HAP-1 (cell line): ENCODE data around the gene PPP1R37.
A peak's percentile ranks its signal among the peaks of the same experiment; 100 is the strongest.

ENCODE experiments used
- DNase-seq, 2 experiments: peaks; one replicate each; pipeline ENCODE4 v3.0.0-alpha.2; 2016 to 2020; ENCODE audit warnings: low spot score in 2 of 2
- H3K27me3 ChIP-seq: fragments of 250-450 bp; sonication (Bioruptor Pico); 2 replicates; pipeline ENCODE4 v1.5.1; 2020; ENCODE audit warnings: low read depth, mild to moderate bottlenecking, moderate library complexity
- H3K36me3 ChIP-seq: fragments of 250-450 bp; sonication (Bioruptor Pico); replicated peaks from 2 replicates; pipeline ENCODE4 v1.5.1; 2020; ENCODE audit warnings: mild to moderate bottlenecking
- H3K4me1 ChIP-seq: fragments of 250-450 bp; sonication (Bioruptor Pico); 2 replicates; pipeline ENCODE4 v1.5.1; 2020; ENCODE audit warnings: mild to moderate bottlenecking
- H3K4me3 ChIP-seq: fragments of 250-450 bp; sonication (Bioruptor Pico); 2 replicates; pipeline ENCODE4 v1.5.1; 2020; ENCODE audit warnings: mild to moderate bottlenecking, moderate library complexity
- H3K9me3 ChIP-seq: fragments of 250-450 bp; sonication (Bioruptor Pico); 2 replicates; pipeline ENCODE4 v1.5.1; 2020; ENCODE audit warnings: mild to moderate bottlenecking, moderate library complexity
- in situ Hi-C: fragments of 300-500 bp; cut with MboI; formaldehyde crosslinking; loops from 3 replicates; pipeline ENCODE4 v1.14.3; 2020; ENCODE audit warnings: low sequenced_read_pairs, inconsistent platforms, mixed read lengths

PPP1R37 gene

GRCh38 chr19:45063851-45064801 is 28.9 kb upstream of the PPP1R37 start:
- H3K4me3 ChIP-seq: no peak overlapping the region
- H3K27me3 ChIP-seq: no peaks in the 10 kb centered on the region
- H3K9me3 ChIP-seq: no peaks in the 10 kb centered on the region
- in situ Hi-C loops: no loop called here
- no peaks in the 10 kb centered on the region for H3K4me1 ChIP-seq
- H3K36me3 ChIP-seq: peaks cover 64% of the 10 kb centered on the region
- no peak for DNase-seq

DNA sequence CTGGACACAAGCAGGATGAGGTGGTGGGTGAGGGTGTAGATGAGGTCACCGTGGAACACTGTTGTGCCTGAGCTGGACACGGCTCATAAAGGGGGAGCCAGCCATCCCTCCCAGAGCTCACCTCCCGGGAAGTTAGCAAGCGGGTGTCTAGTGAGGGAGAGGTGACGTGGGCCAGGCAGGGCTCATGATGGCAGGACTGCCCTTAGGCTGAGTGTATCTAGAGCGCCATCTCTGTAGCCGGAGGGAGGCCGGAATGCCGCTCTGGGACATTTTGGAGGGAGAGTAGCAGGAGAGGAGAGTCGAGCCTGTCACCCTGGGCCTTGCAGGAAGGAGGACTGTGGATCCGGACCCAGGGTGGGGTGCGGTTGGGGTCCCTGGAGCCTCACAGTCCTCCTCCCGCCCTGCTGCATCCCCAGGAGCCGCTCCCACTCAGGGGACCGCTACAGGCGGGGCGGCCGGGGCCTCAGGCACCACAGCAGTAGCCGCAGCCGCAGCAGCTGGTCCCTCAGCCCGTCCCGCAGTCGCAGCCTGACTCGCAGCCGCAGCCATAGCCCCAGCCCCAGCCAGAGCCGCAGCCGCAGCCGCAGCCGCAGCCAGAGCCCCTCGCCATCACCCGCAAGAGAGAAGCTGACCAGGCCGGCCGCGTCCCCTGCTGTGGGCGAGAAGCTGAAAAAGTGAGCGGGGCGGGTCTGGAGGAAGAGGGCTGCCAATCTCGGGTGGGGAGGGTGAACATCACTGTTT is 25.9 kb upstream of the PPP1R37 start:
- DNase-seq: no peak
- Histone ChIP-seq H3K4me1 (no peaks in the 10 kb centered on the region), H3K4me3 (no peak overlapping the region), H3K27me3 (no peaks in the 10 kb centered on the region), H3K9me3 (no peaks in the 10 kb centered on the region), H3K36me3 (peaks cover 63% of the 10 kb centered on the region)
- in situ Hi-C loops: no loop called here

GRCh38 chr19:45068041-45068440 is 24.9 kb upstream of the PPP1R37 start:
- no peaks in the 10 kb centered on the region for H3K9me3 ChIP-seq
- DNase-seq: no peak
- H3K4me1 ChIP-seq: no peaks in the 10 kb centered on the region
- in situ Hi-C loops: no loop called here
- H3K36me3 ChIP-seq: peaks cover 64% of the 10 kb centered on the region
- no peaks in the 10 kb centered on the region for H3K27me3 ChIP-seq
- no peak overlapping the region for H3K4me3 ChIP-seq

GRCh38 chr19:45069056-45069455 is 23.9 kb upstream of the PPP1R37 start:
- Histone ChIP-seq H3K4me3 (no peak overlapping the region), H3K27me3 (no peaks in the 10 kb centered on the region), H3K9me3 (no peaks in the 10 kb centered on the region), H3K4me1 (no peaks in the 10 kb centered on the region), H3K36me3 (peaks cover 57% of the 10 kb centered on the region)
- in situ Hi-C loops: no loop called here
- DNase-seq: peak in 1 of 2 experiments; percentile 43

DNA sequence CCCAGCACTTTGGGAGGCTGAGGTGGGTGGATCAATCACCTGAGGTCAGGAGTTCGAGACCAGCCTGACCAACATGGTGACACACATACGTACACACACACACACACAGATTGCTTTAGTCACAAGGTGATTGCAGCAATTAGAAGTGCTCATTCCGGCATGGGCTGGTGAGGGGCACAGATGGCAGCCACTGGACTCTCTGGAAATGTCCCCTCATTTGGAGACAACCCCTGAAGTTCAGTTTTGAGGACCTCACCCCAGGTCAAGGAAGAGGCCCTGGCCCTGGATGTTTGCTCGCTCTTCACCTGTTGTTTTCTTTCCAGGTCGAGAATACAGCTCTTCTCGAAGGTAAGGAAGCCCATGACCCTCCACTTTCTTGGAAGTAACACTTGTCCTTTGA is 22.8 kb upstream of the PPP1R37 start:
- H3K4me3 ChIP-seq: no peak overlapping the region
- no peaks in the 10 kb centered on the region for H3K9me3 ChIP-seq
- in situ Hi-C loops: no loop called here
- peaks cover 57% of the 10 kb centered on the region for H3K36me3 ChIP-seq
- no peak for DNase-seq
- H3K27me3 ChIP-seq: no peaks in the 10 kb centered on the region
- peaks cover 6% of the 10 kb centered on the region; the same call in 1 of the 2 replicates for H3K4me1 ChIP-seq

DNA sequence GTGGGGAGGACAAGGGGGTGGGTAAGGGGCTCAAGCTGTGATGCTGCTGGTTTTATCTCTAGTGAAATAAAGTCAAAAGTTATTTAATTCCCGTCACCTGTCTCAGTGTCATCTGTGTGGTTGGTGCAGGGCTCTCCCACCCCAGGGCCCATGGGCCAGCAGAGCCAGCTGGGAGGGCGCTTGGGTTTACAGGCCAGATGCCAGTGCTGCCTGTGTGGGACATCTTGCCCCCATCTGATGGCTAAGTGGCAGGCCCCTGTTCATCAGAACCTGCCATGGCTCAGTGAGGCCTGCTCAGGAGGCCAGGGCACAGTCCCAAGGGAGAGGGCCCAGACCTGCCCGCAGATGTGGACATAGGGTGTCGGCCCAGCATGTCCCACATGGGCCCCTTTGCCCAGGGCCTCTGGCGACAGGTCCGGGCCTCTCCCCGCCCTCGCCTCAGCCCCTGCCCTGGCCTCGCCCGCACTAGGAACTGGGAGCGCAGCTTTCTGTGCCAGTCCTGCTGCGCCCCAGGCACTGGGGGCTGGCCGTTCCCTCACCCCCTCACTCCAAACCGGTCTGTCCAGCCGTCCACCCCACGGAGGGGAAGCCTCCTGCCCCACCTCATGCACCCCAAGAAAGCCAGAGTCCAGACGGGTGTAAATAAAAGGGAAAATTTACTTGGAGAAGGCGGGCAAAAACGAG is 22.0 kb upstream of the PPP1R37 start:
- Histone ChIP-seq H3K27me3 (no peaks in the 10 kb centered on the region), H3K9me3 (no peaks in the 10 kb centered on the region), H3K36me3 (peaks cover 59% of the 10 kb centered on the region), H3K4me3 (no peak overlapping the region), H3K4me1 (peaks cover 6% of the 10 kb centered on the region; the same call in 1 of the 2 replicates)
- no peak for DNase-seq
- in situ Hi-C loops: no loop called here

DNA sequence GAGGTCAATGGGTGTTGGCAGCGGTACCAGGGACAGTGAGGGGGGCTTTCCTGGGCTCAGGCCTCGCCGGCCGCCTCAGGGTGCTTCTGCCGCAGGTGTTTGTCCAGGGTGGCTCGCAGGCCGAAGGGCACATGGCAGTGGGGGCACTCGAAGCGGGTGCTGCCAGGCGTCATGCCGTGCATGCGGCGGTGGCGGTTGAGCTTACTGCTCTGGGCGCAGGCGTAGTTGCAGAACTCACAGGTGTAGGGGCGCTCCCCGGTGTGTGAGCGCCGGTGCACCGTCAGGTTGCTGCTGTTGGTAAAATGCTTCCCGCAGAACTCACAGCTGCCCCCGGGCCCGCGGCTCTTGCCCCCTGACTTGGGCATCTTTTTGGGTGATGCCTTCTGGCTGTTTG is 21.4 kb upstream of the PPP1R37 start:
- Histone ChIP-seq H3K27me3 (no peaks in the 10 kb centered on the region), H3K4me1 (peaks cover 7% of the 10 kb centered on the region), H3K9me3 (no peaks in the 10 kb centered on the region), H3K4me3 (no peak overlapping the region), H3K36me3 (peaks cover 60% of the 10 kb centered on the region)
- DNase-seq: no peak
- in situ Hi-C loops: no loop called here

DNA sequence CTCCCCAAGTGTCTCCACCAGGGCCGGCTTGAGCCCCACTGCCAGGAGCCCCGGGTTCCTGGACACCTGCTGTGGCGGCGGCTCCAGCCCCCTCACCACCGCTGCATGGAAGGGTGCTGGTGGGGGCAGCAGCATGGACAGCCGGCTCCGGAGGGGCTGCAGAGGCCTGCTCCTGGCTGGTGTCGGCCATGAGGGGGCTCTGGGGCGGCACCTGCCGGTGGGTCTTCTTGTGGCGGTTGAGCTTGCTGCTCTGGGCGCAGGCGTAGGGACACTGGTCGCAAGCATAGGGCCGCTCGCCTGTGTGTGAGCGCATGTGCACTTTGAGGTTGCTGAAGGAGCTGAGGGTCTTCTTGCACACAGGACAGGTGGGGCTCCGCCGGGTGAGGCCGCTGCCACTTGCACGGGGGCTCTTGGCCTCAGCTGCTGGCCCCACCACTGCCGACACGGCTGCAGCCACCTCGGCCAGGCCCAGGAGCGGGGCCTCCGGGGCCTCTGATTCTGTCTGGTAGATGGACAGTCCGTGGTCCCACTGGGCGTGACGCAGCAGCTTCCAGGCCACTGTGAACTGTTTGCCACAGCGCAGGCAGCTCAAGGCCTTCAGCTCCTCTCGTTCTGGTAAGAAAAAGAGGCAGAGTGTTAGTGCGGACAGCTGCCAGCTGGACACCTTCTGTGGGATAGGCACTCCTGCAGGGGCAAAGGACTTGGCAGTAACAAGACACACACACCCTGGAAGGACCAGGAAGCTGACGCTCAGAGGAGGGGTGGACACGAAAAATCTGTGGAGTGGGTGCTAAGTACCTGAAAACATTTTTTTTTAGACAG is 20.8 kb upstream of the PPP1R37 start:
- H3K4me1 ChIP-seq: peaks cover 14% of the 10 kb centered on the region

GRCh38 chr19:45074744-45075300 is 18.2 kb upstream of the PPP1R37 start:
- in situ Hi-C loops: no loop called here
- peak in 1 of 2 experiments; percentile 42 for DNase-seq
- Histone ChIP-seq H3K4me1 (peaks cover 24% of the 10 kb centered on the region), H3K9me3 (no peaks in the 10 kb centered on the region), H3K36me3 (peaks cover 43% of the 10 kb centered on the region), H3K27me3 (no peaks in the 10 kb centered on the region), H3K4me3 (peak overlapping the region; percentile 53)

More for the DNA sequence above, 20.8 kb upstream of the PPP1R37 start:
- Histone ChIP-seq H3K9me3 (no peaks in the 10 kb centered on the region), H3K27me3 (no peaks in the 10 kb centered on the region), H3K4me3 (no peak overlapping the region), H3K36me3 (peaks cover 55% of the 10 kb centered on the region)
- in situ Hi-C loops: no loop called here
- DNase-seq: peak in 1 of 2 experiments; percentile 10

DNA sequence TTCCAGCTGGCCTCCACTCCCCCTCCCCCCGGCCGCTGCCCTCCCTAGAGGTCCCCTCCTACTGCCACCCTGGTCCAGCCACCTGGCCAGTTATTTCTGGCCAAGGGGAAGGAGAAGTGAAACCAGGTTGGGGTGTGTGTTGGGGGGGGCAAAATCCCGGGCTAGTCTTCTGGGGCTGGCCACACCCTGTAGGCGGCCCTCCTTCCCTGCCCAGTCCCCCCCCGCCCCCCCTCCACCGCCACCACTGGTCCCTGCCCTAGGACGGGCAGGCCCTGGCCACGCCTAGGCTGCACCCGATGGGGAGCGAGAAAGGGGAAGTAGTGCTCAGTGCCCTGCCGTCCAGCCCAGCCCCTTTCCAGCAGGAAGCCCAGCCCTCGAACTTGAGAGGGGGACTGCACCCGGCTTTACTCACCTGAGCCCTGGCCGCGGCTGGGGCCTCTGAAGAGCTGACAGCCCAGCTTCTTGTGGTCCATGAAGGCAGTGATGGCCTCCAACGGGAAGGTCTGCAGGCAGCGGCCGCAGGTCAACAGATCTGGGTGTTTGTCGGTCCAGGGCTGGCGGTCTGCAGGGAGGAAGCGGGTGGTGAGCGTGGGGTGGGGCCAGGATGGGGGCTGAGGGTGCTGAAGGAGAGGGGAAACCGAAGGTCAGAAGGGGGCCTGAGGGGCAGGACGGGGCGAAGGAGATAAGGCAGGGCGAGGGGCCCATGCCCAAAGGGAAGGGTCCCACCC is 17.5 kb upstream of the PPP1R37 start:
- Histone ChIP-seq H3K4me3 (peak overlapping the region; percentile 53), H3K4me1 (peaks cover 24% of the 10 kb centered on the region), H3K9me3 (no peaks in the 10 kb centered on the region), H3K36me3 (peaks cover 37% of the 10 kb centered on the region), H3K27me3 (no peaks in the 10 kb centered on the region)
- DNase-seq: peak; percentile 69 to 85
- in situ Hi-C loops: no loop called here

GRCh38 chr19:45076029-45076850 is 16.7 kb upstream of the PPP1R37 start, which contains the start of gene ZNF296:
Gene ZNF296 (minus strand): TSS chr19:45076478. CDS start chr19:45076373, 105 bp downstream.
- H3K4me1 ChIP-seq: peaks cover 24% of the 10 kb centered on the region
- in situ Hi-C loops: no loop called here
- DNase-seq: peak; percentile 89 to 93
- H3K36me3 ChIP-seq: peaks cover 35% of the 10 kb centered on the region
- no peaks in the 10 kb centered on the region for H3K27me3 ChIP-seq
- peak within 1 kb of the TSS; percentile 53 for H3K4me3 ChIP-seq
- H3K9me3 ChIP-seq: no peaks in the 10 kb centered on the region
